Activated CD4-positive, CD25-positive, alpha-beta regulatory T cell treated with anti-CD3 and anti-CD28 coated beads, Interleukin-2, amount 50 U/mL, for 16 hours (primary cell): Measurements from ENCODE around the gene MGAT3.
A peak's percentile ranks its signal among the peaks of the same experiment; 100 is the strongest.
"Not testable (repeated sequence)": the region's sequence is repeated elsewhere in the genome, so short reads cannot be mapped to it uniquely, and the experiment has no call there.

Source experiments
- DNase-seq: peaks from one replicate; pipeline ENCODE4 v3.0.0-alpha.2; 2020; ENCODE audit warnings: low read depth, low spot score

The MGAT3 gene

GRCh38 chr22:39512026-39512425 lies 55.2 kb downstream of the MGAT3 start:
- no peak for DNase-seq

GRCh38 chr22:39513791-39514190 lies 57.0 kb downstream of the MGAT3 start:
- no peak for DNase-seq

- peak; percentile 34 for DNase-seq
Observed at GRCh38 chr22:39514373-39514973, 57.7 kb downstream of the MGAT3 start.

GRCh38 chr22:39515266-39516050 lies 58.6 kb downstream of the MGAT3 start:
- DNase-seq, result no peak

GRCh38 chr22:39517470-39517869 lies 60.7 kb downstream of the MGAT3 start:
- DNase-seq, result no peak

GRCh38 chr22:39518144-39518786 lies 61.5 kb downstream of the MGAT3 start:
- DNase-seq, result no peak

GRCh38 chr22:39518996-39519680 lies 62.3 kb downstream of the MGAT3 start:
- no peak for DNase-seq

GRCh38 chr22:39519681-39520225 lies 62.9 kb downstream of the MGAT3 start:
- DNase-seq, result peak; percentile 94

- peak; percentile 78 for DNase-seq
Observed at GRCh38 chr22:39520226-39521105, 63.7 kb downstream of the MGAT3 start, which contains the start of gene ATF4. Gene ATF4, plus strand, starts transcription at chr22:39520562. Its CDS starts 884 bp downstream, at chr22:39521446.

- not testable (repeated sequence) for DNase-seq
Observed at GRCh38 chr22:39521106-39521885, 64.5 kb downstream of the MGAT3 start.

GRCh38 chr22:39522091-39522490 lies 65.3 kb downstream of the MGAT3 start:
- not testable (repeated sequence) for DNase-seq

- no peak for DNase-seq
Observed at GRCh38 chr22:39522567-39523300, 65.9 kb downstream of the MGAT3 start.

GRCh38 chr22:39524089-39524752 lies 67.4 kb downstream of the MGAT3 start:
- DNase-seq, result no peak

- no peak for DNase-seq
Observed at GRCh38 chr22:39524753-39525657, 68.2 kb downstream of the MGAT3 start.

GRCh38 chr22:39525658-39525975 lies 68.8 kb downstream of the MGAT3 start:
- DNase-seq, result no peak

- DNase-seq, result no peak
Observed at GRCh38 chr22:39526736-39527171, 69.9 kb downstream of the MGAT3 start.

- DNase-seq, result no peak
Observed at GRCh38 chr22:39527481-39527961, 70.7 kb downstream of the MGAT3 start.
